LNCAP (cell line): Measurements from ENCODE around the gene ETNK2.

Experiments used
- TF ChIP-seq, protein P1 (sequence below): fragments of 450-650 bp; IDR thresholded peaks from 2 replicates; pipeline ENCODE4 v1.5.1; 2017; ENCODE audit warnings: mild to moderate bottlenecking

The ETNK2 gene

DNA sequence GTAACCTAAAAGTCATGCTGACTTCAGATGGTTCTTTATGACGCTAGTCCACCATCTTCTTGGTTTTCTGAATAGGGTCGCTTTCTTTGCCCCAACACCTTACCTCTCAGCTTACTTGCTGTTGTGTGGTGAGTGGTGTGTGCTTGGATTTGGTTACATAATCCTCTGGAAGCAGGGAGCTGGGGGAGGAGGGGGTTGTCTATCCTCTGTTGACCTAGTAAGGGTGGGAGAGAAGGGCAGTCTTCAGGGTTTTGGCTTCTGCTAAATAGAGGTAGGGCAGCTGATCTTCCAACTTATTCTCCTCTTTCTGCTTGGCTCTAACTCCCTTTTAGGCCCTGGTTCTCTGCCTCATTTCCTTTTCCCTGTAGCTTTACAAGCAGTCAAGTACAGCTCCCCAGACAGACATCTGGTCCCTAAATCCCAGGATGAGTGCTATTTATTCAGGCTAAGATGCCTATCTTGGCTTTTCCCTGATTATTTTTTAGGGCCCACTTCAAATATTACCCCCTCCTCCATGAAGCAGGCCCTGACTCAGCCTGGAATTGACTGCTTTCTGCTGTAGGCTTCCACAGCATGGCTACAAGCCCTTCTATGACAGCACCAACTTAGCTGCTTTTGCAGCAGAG lies 20.7 kb upstream of the ETNK2 start:
- TF ChIP-seq, protein P1, sequence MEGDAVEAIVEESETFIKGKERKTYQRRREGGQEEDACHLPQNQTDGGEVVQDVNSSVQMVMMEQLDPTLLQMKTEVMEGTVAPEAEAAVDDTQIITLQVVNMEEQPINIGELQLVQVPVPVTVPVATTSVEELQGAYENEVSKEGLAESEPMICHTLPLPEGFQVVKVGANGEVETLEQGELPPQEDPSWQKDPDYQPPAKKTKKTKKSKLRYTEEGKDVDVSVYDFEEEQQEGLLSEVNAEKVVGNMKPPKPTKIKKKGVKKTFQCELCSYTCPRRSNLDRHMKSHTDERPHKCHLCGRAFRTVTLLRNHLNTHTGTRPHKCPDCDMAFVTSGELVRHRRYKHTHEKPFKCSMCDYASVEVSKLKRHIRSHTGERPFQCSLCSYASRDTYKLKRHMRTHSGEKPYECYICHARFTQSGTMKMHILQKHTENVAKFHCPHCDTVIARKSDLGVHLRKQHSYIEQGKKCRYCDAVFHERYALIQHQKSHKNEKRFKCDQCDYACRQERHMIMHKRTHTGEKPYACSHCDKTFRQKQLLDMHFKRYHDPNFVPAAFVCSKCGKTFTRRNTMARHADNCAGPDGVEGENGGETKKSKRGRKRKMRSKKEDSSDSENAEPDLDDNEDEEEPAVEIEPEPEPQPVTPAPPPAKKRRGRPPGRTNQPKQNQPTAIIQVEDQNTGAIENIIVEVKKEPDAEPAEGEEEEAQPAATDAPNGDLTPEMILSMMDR: no peak

DNA sequence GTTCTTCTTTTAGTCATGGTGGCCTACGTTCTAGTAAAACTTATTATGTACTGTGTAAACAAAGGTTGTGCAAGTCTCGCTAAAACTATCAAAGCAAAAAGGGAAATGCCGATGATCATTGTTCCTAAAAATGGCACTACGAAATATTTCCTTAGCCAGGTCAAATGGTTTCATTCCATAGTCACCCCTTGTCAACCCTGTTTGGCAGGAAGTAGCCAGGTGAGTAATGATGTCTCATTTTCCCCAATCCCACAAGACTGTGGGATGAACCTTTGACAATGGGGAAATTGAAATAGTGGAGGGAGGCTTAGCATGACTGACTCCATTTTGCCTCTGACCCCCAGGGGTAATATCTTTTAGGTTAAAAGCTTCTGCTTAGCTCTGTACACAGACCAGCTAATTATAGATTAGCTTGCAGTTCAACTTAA lies 19.9 kb upstream of the ETNK2 start:
- TF ChIP-seq, protein P1: no peak

DNA sequence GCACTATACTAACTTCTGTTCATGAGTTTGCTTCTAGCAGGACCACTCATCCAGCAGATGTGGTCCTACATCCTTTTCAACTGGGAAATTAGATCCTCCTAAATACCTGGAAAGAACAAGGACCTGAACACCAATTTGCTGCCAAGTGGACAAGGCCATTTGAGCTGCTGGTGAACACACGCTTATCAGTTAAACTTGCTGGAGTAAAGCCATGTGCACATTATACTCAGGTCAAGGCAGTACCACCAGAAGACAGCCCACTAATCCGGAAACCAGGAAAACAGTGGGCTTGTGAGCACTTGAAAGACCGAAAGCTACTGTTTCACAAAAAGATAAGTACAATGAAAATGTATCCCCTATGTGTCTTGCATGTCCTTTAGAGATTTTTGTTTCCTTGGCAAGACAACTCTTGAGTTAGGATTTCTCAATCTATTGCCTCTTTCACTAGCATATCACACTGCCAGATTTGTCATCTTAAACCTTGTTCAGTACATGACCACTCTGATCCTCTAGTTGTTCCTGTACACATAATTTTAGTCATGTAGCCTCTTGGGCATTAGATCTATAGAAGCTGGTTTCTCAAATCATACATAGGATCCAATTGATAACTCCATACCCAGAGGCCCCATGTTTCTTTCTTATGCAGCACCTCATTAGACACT lies 18.8 kb upstream of the ETNK2 start:
- TF ChIP-seq, protein P1: no peak

DNA sequence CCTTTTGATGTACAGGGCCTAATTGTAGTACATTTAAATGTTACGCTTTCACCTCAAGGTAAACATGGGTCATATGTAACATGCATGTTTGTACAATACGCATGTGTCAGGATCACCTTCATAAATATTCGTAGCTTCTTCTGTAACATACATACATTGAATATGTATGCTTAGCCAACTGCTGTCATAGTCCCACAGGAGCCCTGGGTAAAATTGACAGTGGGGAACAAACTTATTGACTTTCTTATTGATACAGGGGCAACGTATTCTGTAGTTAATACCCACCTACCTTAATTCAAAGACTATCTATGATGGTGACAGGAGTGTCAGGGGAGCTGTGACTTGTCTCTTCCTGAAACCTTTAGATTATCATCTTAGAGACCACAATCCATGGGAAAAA lies 18.0 kb upstream of the ETNK2 start:
- TF ChIP-seq, protein P1: no peak

DNA sequence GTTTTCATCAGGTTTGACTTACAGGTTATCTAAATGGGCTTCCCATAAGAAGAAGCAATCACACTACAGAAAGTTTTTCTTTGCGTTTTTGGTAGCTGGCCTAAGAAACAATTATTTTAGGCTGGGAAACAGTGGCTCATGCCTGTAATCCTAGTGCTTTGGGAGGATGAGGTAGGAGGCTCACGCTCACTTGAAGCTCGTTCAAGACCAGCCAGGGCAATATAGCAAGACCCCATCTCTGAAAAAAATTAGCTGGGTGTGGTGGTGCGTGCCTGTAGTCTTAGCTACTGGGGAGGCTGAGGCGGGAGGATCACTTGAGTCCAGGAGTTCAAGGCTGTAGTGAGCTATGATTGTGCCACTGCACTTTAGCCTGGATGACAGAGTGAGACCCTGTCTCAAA lies 15.9 kb upstream of the ETNK2 start:
- TF ChIP-seq, protein P1: no peak

DNA sequence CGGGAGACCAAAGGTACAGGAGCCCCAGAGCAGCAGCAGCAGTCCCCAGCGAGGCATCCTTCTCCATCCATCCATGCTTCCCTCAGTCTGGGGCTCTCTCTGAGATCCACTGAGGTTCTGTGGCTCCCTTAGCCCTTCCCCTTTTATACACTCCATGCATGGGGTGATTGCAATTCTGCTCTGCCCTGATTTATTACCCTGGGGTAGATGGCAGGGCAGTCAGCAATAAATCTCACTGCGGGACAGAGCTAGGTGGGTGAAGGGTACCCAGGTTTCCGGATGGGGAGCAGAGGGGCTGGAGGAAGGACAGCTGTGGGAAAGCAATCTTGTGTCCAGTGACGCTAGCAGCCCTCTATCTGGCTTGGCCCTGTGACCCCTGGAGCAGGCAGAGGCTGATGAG lies 14.4 kb upstream of the ETNK2 start, which contains the start of gene REN:
REN (minus strand) TSS at position 119 of the 400 bp plus-strand sequence; CDS start at position 75, 44 bp downstream.
- TF ChIP-seq, protein P1: no peak

DNA sequence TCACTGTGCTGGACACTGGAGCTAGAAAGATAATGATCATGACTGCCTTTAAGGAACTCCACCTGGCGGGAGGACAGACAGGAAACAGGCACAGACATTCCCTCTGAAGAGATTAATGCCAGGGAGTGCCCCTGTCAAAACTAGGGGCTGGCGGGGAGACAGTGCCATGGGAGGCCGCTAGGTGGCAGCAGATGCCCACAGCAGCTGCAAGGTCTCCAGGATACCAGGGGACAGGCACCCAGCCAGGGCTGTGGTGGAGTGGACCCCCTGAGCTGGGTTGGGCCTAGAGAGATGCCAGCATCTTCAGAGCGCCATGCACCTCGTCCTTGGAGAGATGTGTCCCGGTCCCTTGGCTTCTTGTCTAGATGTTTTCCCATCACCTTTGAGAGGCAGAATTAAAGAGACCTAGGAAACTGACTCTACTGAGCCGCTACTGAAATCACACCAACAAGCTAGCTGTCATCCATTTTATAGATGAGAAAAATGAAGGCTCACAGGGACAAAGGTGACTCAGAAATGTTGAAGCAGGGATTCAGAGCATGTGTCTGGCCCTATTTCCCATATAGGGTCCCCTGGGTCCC lies 10.7 kb upstream of the ETNK2 start:
- TF ChIP-seq, protein P1: peak; percentile 100
